RWPE1 (cell line): ENCODE results near the gene FAM90A1.
"Not testable (repeated sequence)": the region's sequence is repeated elsewhere in the genome, so short reads cannot be mapped to it uniquely, and the experiment has no call there.

Experiments
- CTCF ChIA-PET: fragments of 350-600 bp; sonication (Branson Sonifier 250); formaldehyde crosslinking; extraction: SDS; loops from one replicate; lab custom pipeline; 2021; lab: Yijun Ruan, JAX
- POLR2A ChIA-PET: fragments of 400-600 bp; formaldehyde crosslinking; extraction: SDS; loops from one replicate; lab custom pipeline; 2020; ENCODE audit warnings: antibody characterized with exemption; ENCODE audit not compliant: low non-redundant PET; lab: Yijun Ruan, JAX
- DNase-seq: peaks from one replicate; pipeline ENCODE4 v3.0.0; 2012; ENCODE audit warnings: low spot score
- H3K27ac ChIP-seq: fragments of 450-650 bp; 2 replicates; pipeline ENCODE4 v1.5.1; 2017
- CTCF ChIP-seq: fragments of 450-650 bp; conservative IDR thresholded peaks from 2 replicates; pipeline ENCODE4 v1.5.1; 2017; ENCODE audit warnings: low read depth, mild to moderate bottlenecking

Gene FAM90A1

GRCh38 chr12:8226355-8226754, 1.1 kb downstream of the FAM90A1 start:
- no peak for DNase-seq
- TF ChIP-seq CTCF: no peak
- ChIA-PET POLR2A (interaction anchor here (0.6 kb wide), 1 partner anchor 590 kb away, joined by 4 read pairs; no protein-coding TSS in a partner anchor), CTCF (no interaction called here)
- no peak overlapping the region for H3K27ac ChIP-seq

- CTCF ChIA-PET, H3K27ac ChIP-seq, POLR2A ChIA-PET, DNase-seq: not testable (repeated sequence)
These were observed 2.6 kb downstream of the FAM90A1 start for GRCh38 chr12:8224782-8225181.

DNA sequence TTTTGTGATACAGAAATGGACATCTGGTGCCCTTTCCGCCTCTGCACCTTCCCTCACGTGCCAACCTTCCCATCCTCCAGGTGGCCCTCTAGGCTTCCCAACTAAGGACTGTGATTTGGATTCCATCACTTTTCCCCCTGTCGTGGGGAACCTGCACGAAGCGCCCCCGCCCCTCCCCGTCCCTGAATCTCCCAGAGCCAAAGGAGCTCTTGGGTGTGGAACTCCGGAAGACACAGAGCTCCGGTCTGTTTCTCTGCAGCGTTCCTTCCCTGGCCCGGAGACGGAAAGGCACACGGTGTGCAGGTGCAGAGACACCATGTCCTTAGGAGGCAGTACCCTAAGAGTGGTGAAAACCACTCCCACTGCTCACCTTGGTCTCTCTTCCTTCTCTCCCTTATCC, 3.8 kb downstream of the FAM90A1 start:
- CTCF ChIA-PET, H3K27ac ChIP-seq, POLR2A ChIA-PET, DNase-seq: not testable (repeated sequence)

DNA sequence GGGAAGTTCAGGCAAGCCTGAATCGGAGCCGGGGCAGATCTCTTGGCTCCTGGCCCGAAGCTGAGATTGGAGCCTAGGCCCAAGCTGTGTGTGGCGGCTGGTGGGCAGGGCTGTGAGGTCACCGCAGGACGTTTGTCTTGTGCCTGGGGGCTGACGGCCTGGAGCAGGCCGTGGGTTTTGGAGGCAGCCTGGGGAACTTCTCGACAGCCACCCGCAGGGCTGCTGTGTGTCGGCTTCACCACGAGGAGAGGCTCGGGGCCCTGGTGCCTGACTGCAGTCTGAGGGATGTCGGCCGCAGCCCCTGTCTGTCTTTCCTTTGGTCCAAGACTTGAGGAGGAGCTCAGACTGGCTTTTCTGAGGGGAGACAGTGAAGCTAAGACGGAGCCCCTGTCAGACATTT, 5.1 kb downstream of the FAM90A1 start:
- DNase-seq, H3K27ac ChIP-seq, POLR2A ChIA-PET: not testable (repeated sequence)
- CTCF ChIA-PET: interaction anchor here (0.7 kb wide), 1 partner anchor 9 kb away, joined by 3 read pairs; no protein-coding TSS in a partner anchor

DNA sequence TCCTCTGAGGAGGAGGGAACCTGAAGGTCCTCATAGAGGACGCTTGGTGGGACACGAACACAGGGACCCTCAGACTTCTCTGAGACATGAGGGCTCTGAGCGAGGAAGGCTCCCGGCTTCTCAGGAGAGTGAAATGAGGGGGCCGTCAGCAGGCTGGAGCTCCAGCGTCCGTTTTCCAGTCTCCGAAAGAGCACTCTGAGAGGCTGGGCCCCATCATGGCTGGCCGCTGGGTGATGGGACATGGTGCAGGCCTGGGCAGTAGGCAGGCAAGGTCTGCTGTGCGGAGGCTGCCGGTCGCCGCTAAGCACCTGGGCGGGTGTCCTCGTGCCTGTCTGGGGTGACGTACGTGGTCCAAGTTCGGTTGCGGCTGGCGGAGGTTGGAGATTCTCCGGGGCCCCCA, 5.6 kb downstream of the FAM90A1 start:
- POLR2A ChIA-PET, DNase-seq, H3K27ac ChIP-seq, CTCF ChIA-PET: not testable (repeated sequence)

GRCh38 chr12:8221375-8221774, 6.0 kb downstream of the FAM90A1 start:
- POLR2A ChIA-PET, CTCF ChIA-PET: not testable (repeated sequence)

DNA sequence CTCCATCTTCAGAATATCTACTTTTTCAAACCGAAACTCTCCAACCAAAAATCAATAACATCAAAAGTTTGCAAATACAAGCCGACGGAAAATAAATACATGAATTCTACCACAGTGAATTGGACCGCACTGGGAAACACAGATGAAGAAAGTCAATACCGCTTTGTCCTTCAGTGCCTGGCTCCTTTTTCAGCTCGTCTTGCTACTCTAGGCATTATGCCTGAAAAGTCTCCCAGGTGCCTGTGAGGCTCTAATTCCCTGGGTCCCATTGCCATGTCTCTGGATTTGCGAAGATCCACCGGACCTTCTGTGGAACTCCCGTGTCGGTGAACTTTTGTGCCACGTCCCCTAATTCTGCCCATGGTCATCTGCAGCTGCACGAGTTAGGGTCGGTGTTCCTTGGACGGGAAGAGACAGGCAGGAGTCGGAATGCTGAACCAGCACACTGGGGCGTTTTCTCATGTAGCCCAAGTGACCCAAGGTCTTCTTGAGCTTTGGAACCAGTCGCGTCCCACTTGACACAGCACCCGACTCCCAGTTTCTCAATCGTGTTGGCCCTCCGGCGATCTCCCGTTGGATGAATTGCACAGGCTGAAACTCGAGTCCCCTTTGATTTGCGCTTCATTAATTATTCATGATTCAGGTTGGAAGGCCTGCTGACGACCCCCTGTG, 8.6 kb downstream of the FAM90A1 start:
- H3K27ac ChIP-seq, DNase-seq, CTCF ChIA-PET, POLR2A ChIA-PET: not testable (repeated sequence)

More at GRCh38 chr12:8221375-8221774, 6.0 kb downstream of the FAM90A1 start:
- not testable (repeated sequence) for H3K27ac ChIP-seq, DNase-seq

- POLR2A ChIA-PET, H3K27ac ChIP-seq, DNase-seq, CTCF ChIA-PET: not testable (repeated sequence)
These were observed 29.6 kb downstream of the FAM90A1 start for GRCh38 chr12:8197685-8198308.

- CTCF ChIA-PET, POLR2A ChIA-PET, DNase-seq, H3K27ac ChIP-seq: not testable (repeated sequence)
These were observed 39.3 kb downstream of the FAM90A1 start for GRCh38 chr12:8188088-8188487.

- DNase-seq, H3K27ac ChIP-seq, CTCF ChIA-PET, POLR2A ChIA-PET: not testable (repeated sequence)
These were observed 43.2 kb downstream of the FAM90A1 start for GRCh38 chr12:8184206-8184605.

GRCh38 chr12:8183346-8183745, 44.1 kb downstream of the FAM90A1 start:
- CTCF ChIA-PET, H3K27ac ChIP-seq: not testable (repeated sequence)

GRCh38 chr12:8182923-8183322, 44.5 kb downstream of the FAM90A1 start:
- POLR2A ChIA-PET, CTCF ChIA-PET, DNase-seq, H3K27ac ChIP-seq: not testable (repeated sequence)

More at GRCh38 chr12:8183346-8183745, 44.1 kb downstream of the FAM90A1 start:
- DNase-seq, POLR2A ChIA-PET: not testable (repeated sequence)

DNA sequence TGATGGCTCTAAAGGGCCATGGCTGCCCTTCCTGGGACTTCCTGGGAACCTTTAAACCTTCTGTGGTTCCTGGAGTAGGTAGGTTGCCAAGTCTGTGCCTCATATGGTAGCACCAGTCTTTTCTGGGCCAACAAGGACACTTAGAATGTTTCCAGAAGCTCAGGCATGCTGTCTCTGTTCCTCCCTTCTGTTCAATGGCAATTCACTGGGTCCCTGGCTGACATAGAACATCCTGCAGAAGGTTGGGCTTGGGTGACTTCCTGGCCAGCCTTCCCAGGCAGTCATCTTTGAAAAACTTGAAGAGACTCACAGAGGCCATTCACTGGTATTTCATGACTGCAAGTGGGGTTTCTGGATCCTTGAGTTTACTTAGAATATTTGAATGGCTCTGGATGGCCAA, 46.1 kb downstream of the FAM90A1 start:
- CTCF ChIA-PET, DNase-seq, POLR2A ChIA-PET, H3K27ac ChIP-seq: not testable (repeated sequence)
